A673 (cell line): Measurements from ENCODE around the gene NHLRC4. TPM values are rescaled to one million over a fixed set of nuclear protein-coding genes. Genes with fewer than 3 reads are reported as not detected.
A peak's percentile ranks its signal among the peaks of the same experiment; 100 is the strongest.

Experiments
- BruUV-seq: library from RNA; stranded (reverse); fragments of 400-500 nt; replicated peaks from 2 replicates; lab custom pipeline; 2021; lab: Mats Ljungman, UMichigan
- CTCF ChIA-PET: fragments of 300-600 bp; sonication (Branson Sonifier 250); formaldehyde crosslinking; loops from one replicate; lab custom pipeline; 2022; ENCODE audit warnings: antibody characterized with exemption; lab: Charles Lee
- POLR2A ChIA-PET: fragments of 300-600 bp; sonication (Branson Sonifier 250); formaldehyde crosslinking; loops from one replicate; lab custom pipeline; 2022; ENCODE audit warnings: antibody characterized with exemption; ENCODE audit not compliant: low non-redundant PET; lab: Charles Lee
- DNase-seq: peaks from one replicate; pipeline ENCODE4 v3.0.0-alpha.2; 2015; ENCODE audit warnings: low spot score
- H3K27ac ChIP-seq: fragments of 200-600 bp; sonication (generic); 2 replicates; pipeline ENCODE4 v1.5.1; 2016; ENCODE audit warnings: mixed run types, low read depth, mild to moderate bottlenecking, mixed read lengths, antibody characterized with exemption, low read length; ENCODE audit not compliant: poor library complexity, severe bottlenecking
- H3K27me3 ChIP-seq: fragments of 200-600 bp; sonication (generic); replicated peaks from 2 replicates; pipeline ENCODE4 v1.6.1; 2017; ENCODE audit warnings: mixed run types, low read depth, mild to moderate bottlenecking, mixed read lengths, antibody characterized with exemption, low read length; ENCODE audit not compliant: insufficient read depth, poor library complexity
- H3K36me3 ChIP-seq: fragments of 200-600 bp; sonication (generic); 2 replicates; pipeline ENCODE4 v1.6.1; 2016; ENCODE audit warnings: mixed run types, mild to moderate bottlenecking, mixed read lengths, antibody characterized with exemption, low read length; ENCODE audit not compliant: insufficient read depth, poor library complexity, severe bottlenecking
- H3K4me1 ChIP-seq: fragments of 200-600 bp; sonication (generic); 2 replicates; pipeline ENCODE4 v1.6.1; 2017; ENCODE audit warnings: mixed run types, mild to moderate bottlenecking, mixed read lengths, antibody characterized with exemption, low read length; ENCODE audit not compliant: insufficient read depth, poor library complexity, severe bottlenecking
- H3K4me3 ChIP-seq: fragments of 200-600 bp; sonication (generic); 2 replicates; pipeline ENCODE4 v1.5.1; 2016; ENCODE audit warnings: low read depth, mixed run types, mild to moderate bottlenecking, mixed read lengths, low read length; ENCODE audit not compliant: poor library complexity, severe bottlenecking
- H3K9me3 ChIP-seq: fragments of 200-600 bp; sonication (generic); 2 replicates; pipeline ENCODE4 v1.6.1; 2016; ENCODE audit warnings: mixed run types, low read depth, mild to moderate bottlenecking, mixed read lengths, antibody characterized with exemption, low read length; ENCODE audit not compliant: poor library complexity, severe bottlenecking
- EZH2 ChIP-seq: fragments of 200-600 bp; sonication (generic); IDR thresholded peaks from 2 replicates; pipeline ENCODE4 v1.6.1; 2017; ENCODE audit warnings: borderline replicate concordance, low read depth, mild to moderate bottlenecking, mixed read lengths, antibody characterized with exemption, low read length; ENCODE audit not compliant: poor library complexity, severe bottlenecking
- intact Hi-C: fragments of 100-400 bp; cut with micrococcal nuclease; formaldehyde crosslinking; loops from one replicate; pipeline ENCODE4 v1.10.0; 2022; ENCODE audit not compliant: unreplicated experiment
- microRNA-seq: library from miRNA; unstranded; fragments of <30 nt; microRNA quantifications from one replicate; pipeline ENCODE4 v1.2.0, GENCODE V29; 2021
- total RNA-seq: library from RNA; stranded (reverse); gene quantifications from 2 replicates; pipeline ENCODE4 v1.2.3, GENCODE V29; 2021
- TF ChIP-seq, protein P1 (sequence below): fragments of 300-800, 200-600 bp; sonication (generic); conservative IDR thresholded peaks from 2 replicates; pipeline ENCODE4 v1.5.1; 2017; ENCODE audit warnings: low read depth, mild to moderate bottlenecking, antibody characterized with exemption, low read length, moderate library complexity, mixed read lengths

Gene NHLRC4
- total RNA-seq, 1 experiment from 2014 or later: 0.21 TPM

DNA sequence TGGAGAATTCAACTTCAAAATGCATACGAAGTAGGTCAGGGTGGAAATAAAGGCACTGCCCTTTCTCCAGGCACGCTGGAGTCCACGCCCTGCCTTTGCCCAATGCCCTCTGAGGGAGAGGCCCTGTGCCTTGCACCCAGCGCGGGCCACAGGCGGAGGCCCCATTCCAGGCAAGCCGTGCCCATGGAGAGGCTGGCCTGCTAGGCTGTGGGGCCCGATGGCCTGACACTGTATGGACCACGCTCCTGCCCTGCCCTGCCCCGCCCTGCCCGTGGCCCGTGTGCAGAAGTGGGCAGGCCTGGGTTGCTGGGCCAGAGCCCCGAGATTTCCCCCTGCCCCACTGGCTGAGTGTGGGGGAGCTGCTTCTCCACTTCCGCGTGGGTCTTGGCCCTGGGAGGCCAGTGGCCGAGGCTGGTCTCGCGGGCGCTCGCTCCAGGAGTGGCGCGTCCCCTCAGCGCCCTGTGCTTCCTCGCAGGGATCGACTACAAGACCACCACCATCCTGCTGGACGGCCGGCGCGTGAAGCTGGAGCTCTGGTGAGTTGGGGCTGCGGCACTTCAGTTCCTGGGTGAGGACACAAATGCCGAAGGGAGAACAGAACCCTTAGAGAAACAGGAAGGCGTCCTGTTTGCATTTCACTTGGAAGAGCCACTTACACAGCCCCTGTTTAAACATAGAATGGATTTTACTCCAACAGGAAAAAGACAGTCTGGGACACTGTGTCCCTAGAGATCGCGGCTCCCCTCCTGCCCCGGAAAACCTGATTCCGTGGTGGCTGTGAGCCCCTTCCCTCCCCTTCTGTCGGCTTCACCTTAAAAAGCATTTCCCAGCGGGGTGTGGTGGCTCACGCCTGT, 50.2 kb downstream of the NHLRC4 start:
- no peak overlapping the region for H3K4me3 ChIP-seq
- DNase-seq: no peak
- no peaks in the 10 kb centered on the region for H3K36me3 ChIP-seq
- BruUV-seq: no TSS peak
- no peaks in the 10 kb centered on the region for H3K27me3 ChIP-seq
- ChIA-PET CTCF (no interaction called here), POLR2A (no interaction called here)
- peaks cover 4% of the 10 kb centered on the region for H3K4me1 ChIP-seq
- no peaks in the 10 kb centered on the region for H3K9me3 ChIP-seq
- intact Hi-C loops: no loop called here
- no peak for TF ChIP-seq EZH2
- TF ChIP-seq, protein P1, sequence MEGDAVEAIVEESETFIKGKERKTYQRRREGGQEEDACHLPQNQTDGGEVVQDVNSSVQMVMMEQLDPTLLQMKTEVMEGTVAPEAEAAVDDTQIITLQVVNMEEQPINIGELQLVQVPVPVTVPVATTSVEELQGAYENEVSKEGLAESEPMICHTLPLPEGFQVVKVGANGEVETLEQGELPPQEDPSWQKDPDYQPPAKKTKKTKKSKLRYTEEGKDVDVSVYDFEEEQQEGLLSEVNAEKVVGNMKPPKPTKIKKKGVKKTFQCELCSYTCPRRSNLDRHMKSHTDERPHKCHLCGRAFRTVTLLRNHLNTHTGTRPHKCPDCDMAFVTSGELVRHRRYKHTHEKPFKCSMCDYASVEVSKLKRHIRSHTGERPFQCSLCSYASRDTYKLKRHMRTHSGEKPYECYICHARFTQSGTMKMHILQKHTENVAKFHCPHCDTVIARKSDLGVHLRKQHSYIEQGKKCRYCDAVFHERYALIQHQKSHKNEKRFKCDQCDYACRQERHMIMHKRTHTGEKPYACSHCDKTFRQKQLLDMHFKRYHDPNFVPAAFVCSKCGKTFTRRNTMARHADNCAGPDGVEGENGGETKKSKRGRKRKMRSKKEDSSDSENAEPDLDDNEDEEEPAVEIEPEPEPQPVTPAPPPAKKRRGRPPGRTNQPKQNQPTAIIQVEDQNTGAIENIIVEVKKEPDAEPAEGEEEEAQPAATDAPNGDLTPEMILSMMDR: no peak
- H3K27ac ChIP-seq: no peak overlapping the region

DNA sequence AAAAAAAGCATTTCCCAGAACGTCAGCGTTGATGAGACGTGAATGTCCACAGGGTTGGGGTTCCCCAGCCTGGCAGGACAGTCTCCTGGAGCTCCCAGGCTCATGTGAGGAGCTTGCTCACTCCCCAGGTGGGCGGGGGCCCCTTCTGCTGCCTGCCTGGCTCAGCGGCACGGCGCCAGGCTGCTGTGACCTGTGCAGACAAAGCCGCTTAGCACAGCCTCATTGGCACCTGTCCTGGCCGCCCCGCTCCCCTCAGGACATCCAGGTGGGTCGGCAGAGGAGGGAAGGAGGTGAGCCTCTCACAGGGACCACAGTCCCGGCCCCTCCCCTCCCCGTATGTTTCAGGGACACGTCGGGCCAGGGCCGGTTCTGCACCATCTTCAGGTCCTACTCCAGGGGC, 51.0 kb downstream of the NHLRC4 start:
- POLR2A ChIA-PET: no interaction called here
- H3K4me1 ChIP-seq: peaks cover 5% of the 10 kb centered on the region
- no peaks in the 10 kb centered on the region for H3K27me3 ChIP-seq
- no peaks in the 10 kb centered on the region for H3K36me3 ChIP-seq
- CTCF ChIA-PET: no interaction called here
- intact Hi-C loops: no loop called here
- DNase-seq: no peak
- H3K9me3 ChIP-seq: no peaks in the 10 kb centered on the region
- BruUV-seq: no TSS peak
- no peak for TF ChIP-seq EZH2
- TF ChIP-seq, protein P1: no peak
- no peak overlapping the region for H3K4me3 ChIP-seq
- no peak overlapping the region for H3K27ac ChIP-seq

Small RNAs within 50 kb of the gene (microRNA-seq; reads per million reads assigned to microRNA genes)
- 266 reads per million, percentile 71 among the genes with 10 or more reads in this experiment for gene MIR3176
- 4.9 reads per million, percentile 15 among the genes with 10 or more reads in this experiment for gene MIR5587

Other genes starting within 250 kb of the NHLRC4 start
- gene AXIN1, start 214.3 kb upstream of the NHLRC4 start, total RNA-seq: 32.7 and 38.2 TPM in 2 replicates
- 150 and 157 TPM in 2 replicates for gene MRPL28, start 196.5 kb upstream of the NHLRC4 start, total RNA-seq
- gene PGAP6, start 185.0 kb upstream of the NHLRC4 start, total RNA-seq: 38.7 and 47.1 TPM in 2 replicates
- 261 and 321 TPM in 2 replicates for gene NME4, start 169.8 kb upstream of the NHLRC4 start, total RNA-seq
- 27.5 and 28.7 TPM in 2 replicates for gene DECR2, start 165.1 kb upstream of the NHLRC4 start, total RNA-seq
- gene RAB11FIP3, start 141.4 kb upstream of the NHLRC4 start, total RNA-seq: 44.8 and 44.9 TPM in 2 replicates
- gene CAPN15, start 39.3 kb upstream of the NHLRC4 start, total RNA-seq: 77.7 and 91.2 TPM in 2 replicates
- 0.13 TPM in 1 of 2 replicates, not detected in the other for gene PRR35, start 6.6 kb upstream of the NHLRC4 start, total RNA-seq
- 59.4 and 65.7 TPM in 2 replicates for gene PIGQ, start 3.0 kb downstream of the NHLRC4 start, total RNA-seq
- gene RAB40C, start 23.1 kb downstream of the NHLRC4 start, total RNA-seq: 19.9 and 20.6 TPM in 2 replicates
- gene WFIKKN1, start 64.0 kb downstream of the NHLRC4 start, total RNA-seq: 1.7 and 1.8 TPM in 2 replicates
- 136 and 138 TPM in 2 replicates for gene METTL26, start 69.3 kb downstream of the NHLRC4 start, total RNA-seq
- 22.4 and 27.1 TPM in 2 replicates for gene MCRIP2, start 74.8 kb downstream of the NHLRC4 start, total RNA-seq
- 143 and 147 TPM in 2 replicates for gene WDR90, start 82.4 kb downstream of the NHLRC4 start, total RNA-seq
- gene RHOT2, start 101.1 kb downstream of the NHLRC4 start, total RNA-seq: 184 and 193 TPM in 2 replicates
- gene RHBDL1, start 108.7 kb downstream of the NHLRC4 start, total RNA-seq: 1.5 and 2.3 TPM in 2 replicates
- 88.2 and 95.2 TPM in 2 replicates for gene STUB1, start 113.4 kb downstream of the NHLRC4 start, total RNA-seq
- gene JMJD8, start 117.3 kb downstream of the NHLRC4 start, total RNA-seq: 78.1 and 87.1 TPM in 2 replicates
- 17.7 and 18.2 TPM in 2 replicates for gene WDR24, start 123.4 kb downstream of the NHLRC4 start, total RNA-seq
- gene FBXL16, start 138.8 kb downstream of the NHLRC4 start, total RNA-seq: 1.1 and 2.7 TPM in 2 replicates
- 0.86 and 1.8 TPM in 2 replicates for gene METRN, start 148.1 kb downstream of the NHLRC4 start, total RNA-seq
- gene ANTKMT, start 154.1 kb downstream of the NHLRC4 start, total RNA-seq: 21.2 and 26.0 TPM in 2 replicates
- gene CCDC78, start 159.4 kb downstream of the NHLRC4 start, total RNA-seq: 0.28 and 1.4 TPM in 2 replicates
- gene HAGHL, start 160.1 kb downstream of the NHLRC4 start, total RNA-seq: 2.5 and 3.5 TPM in 2 replicates
- 48.4 and 50.0 TPM in 2 replicates for gene CIAO3, start 174.0 kb downstream of the NHLRC4 start, total RNA-seq
- gene MSLN, start 193.7 kb downstream of the NHLRC4 start, total RNA-seq: not detected in 2 replicates
- 36.1 and 41.1 TPM in 2 replicates for gene RPUSD1, start 221.4 kb downstream of the NHLRC4 start, total RNA-seq
- gene CHTF18, start 221.6 kb downstream of the NHLRC4 start, total RNA-seq: 124 and 125 TPM in 2 replicates
- gene GNG13, start 233.7 kb downstream of the NHLRC4 start, total RNA-seq: not detected in 2 replicates